ENCODE results near the gene OXSR1. TPM values are rescaled to one million over a fixed set of nuclear protein-coding genes. Genes with fewer than 3 reads are reported as not detected.

The OXSR1 gene
- total and polyA plus RNA-seq, 2 experiments from 2014 or later: 16.0 to 41.1 TPM

- no peak for ATAC-seq
- no peak overlapping the region for H3K27ac ChIP-seq (ENCODE audit: low read depth)
- H3K4me3 ChIP-seq: no peak overlapping the region
Observed at GRCh38 chr3:38126121-38126892, 39.0 kb upstream of the OXSR1 start.

More at GRCh38 chr3:38126121-38126892, 39.0 kb upstream of the OXSR1 start:
- Mint-ChIP-seq H3K9me3 (no peaks in the 10 kb centered on the region), H3K4me1 (no peaks in the 10 kb centered on the region), H3K27me3 (ENCODE audit: insufficient read depth, low read depth, poor library complexity) (peaks cover 6% of the 10 kb centered on the region), H3K36me3 (ENCODE audit: low read depth) (peaks cover 73% of the 10 kb centered on the region), H3K4me3 (no peak overlapping the region), H3K27ac (no peak overlapping the region)
- no peaks in the 10 kb centered on the region for H3K27me3 ChIP-seq (ENCODE audit: insufficient read depth)
- H3K9me2 ChIP-seq (ENCODE audit: insufficient read depth): no peaks in the 10 kb centered on the region
- H4K20me1 ChIP-seq (replicated peaks; ENCODE audit: insufficient read depth): peaks cover 13% of the 10 kb centered on the region; the same call in 1 of the 2 replicates
- no peak for DNase-seq (ENCODE audit: low spot score)
- no peaks in the 10 kb centered on the region for H3K79me2 ChIP-seq (replicated peaks; ENCODE audit: insufficient read depth)
- TF ChIP-seq CTCF (conservative IDR thresholded peaks at IDR 0.05; ENCODE audit: low read depth in 2 of 2) (no peak), NANOG (IDR thresholded peaks at IDR 0.05; ENCODE audit: borderline replicate concordance) (no peak), POLR2AphosphoS5 (IDR thresholded peaks at IDR 0.05; ENCODE audit: low read depth) (no peak), ZNF462 (CRISPR knock-in tag; IDR thresholded peaks at IDR 0.05) (no peak), CREB1 (CRISPR knock-in tag; IDR thresholded peaks at IDR 0.05; ENCODE audit: low read depth) (no peak), EZH2phosphoT487 (IDR thresholded peaks at IDR 0.05; ENCODE audit: unreplicated experiment) (no peak), EZH2 (IDR thresholded peaks at IDR 0.05; ENCODE audit: low read depth, unreplicated experiment) (no peak), REST (IDR thresholded peaks at IDR 0.05; ENCODE audit: unreplicated experiment) (peak; percentile 46)
- no peaks in the 10 kb centered on the region for H3K4me1 ChIP-seq (ENCODE audit: insufficient read depth)
- no peak overlapping the region for H2AFZ ChIP-seq
- no peaks in the 10 kb centered on the region for H3F3A ChIP-seq (replicated peaks; ENCODE audit: low read depth)
- no peak overlapping the region for H3K4me2 ChIP-seq
- H3K36me3 ChIP-seq (ENCODE audit: insufficient read depth): peaks cover 28% of the 10 kb centered on the region
